ENCODE data around the gene SYTL3.

The SYTL3 gene

DNA sequence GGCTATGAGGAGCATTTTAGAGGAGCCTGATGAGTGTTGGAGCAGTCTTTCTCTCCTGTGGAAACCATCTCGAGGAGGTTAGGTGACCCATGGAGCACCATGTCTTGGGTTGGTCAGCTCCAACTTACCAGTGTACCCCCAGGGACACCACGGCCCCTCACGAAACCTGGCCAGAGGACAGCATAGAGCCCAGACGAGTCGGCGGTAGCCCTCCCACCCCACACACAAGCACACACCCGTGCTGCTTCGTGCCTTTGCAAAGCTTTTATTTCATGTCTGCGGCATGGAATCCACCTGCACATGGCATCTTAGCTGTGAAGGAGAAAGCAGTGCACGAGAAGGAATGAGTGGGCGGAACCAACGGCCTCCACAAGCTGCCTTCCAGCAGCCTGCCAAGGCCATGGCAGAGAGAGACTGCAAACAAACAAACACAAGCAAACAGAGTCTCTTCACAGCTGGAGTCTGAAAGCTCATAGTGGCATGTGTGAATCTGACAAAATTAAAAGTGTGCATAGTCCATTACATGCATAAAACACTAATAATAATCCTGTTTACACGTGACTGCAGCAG, 115.7 kb downstream of the SYTL3 start:
- H3K9me3 ChIP-seq (ENCODE audit: insufficient read depth, low read length): no peaks in the 10 kb centered on the region
- H3K36me3 ChIP-seq (ENCODE audit: insufficient read depth, insufficient read length, low read length): peaks cover 63% of the 10 kb centered on the region
- H3K4me3 ChIP-seq (ENCODE audit: insufficient read length, low read depth): no peak overlapping the region
- no peak for TF ChIP-seq ZNF274 (IDR thresholded peaks at IDR 0.05; ENCODE audit: low read depth, low read length)
- no peak for TF ChIP-seq SUZ12 (IDR thresholded peaks at IDR 0.05; ENCODE audit: extremely low read depth, insufficient read depth, insufficient read length)
- no peak for TF ChIP-seq YY1 (IDR thresholded peaks at IDR 0.05; ENCODE audit: insufficient read depth, insufficient read length)
- DNase-seq (ENCODE audit: low read depth, low spot score): no peak
- H3K9ac ChIP-seq (ENCODE audit: insufficient read length, low read depth): no peak overlapping the region
- H3K27me3 ChIP-seq (ENCODE audit: insufficient read depth, insufficient read length): no peaks in the 10 kb centered on the region
- peaks cover 11% of the 10 kb centered on the region for H3K4me1 ChIP-seq (ENCODE audit: insufficient read depth, insufficient read length)

GRCh38 chr6:158766621-158767455, 117.0 kb downstream of the SYTL3 start:
- TF ChIP-seq ZNF274 (IDR thresholded peaks at IDR 0.05; ENCODE audit: low read depth, low read length) (no peak), SUZ12 (IDR thresholded peaks at IDR 0.05; ENCODE audit: extremely low read depth, insufficient read depth, insufficient read length) (no peak), YY1 (IDR thresholded peaks at IDR 0.05; ENCODE audit: insufficient read depth, insufficient read length) (no peak)
- Histone ChIP-seq H3K4me1 (ENCODE audit: insufficient read depth, insufficient read length) (peaks cover 15% of the 10 kb centered on the region), H3K36me3 (ENCODE audit: insufficient read depth, insufficient read length, low read length) (peaks cover 76% of the 10 kb centered on the region), H3K9ac (ENCODE audit: insufficient read length, low read depth) (no peak overlapping the region), H3K4me3 (ENCODE audit: insufficient read length, low read depth) (no peak overlapping the region), H3K27me3 (ENCODE audit: insufficient read depth, insufficient read length) (no peaks in the 10 kb centered on the region), H3K9me3 (ENCODE audit: insufficient read depth, low read length) (no peaks in the 10 kb centered on the region)
- DNase-seq (ENCODE audit: low read depth, low spot score): no peak

GRCh38 chr6:158767709-158768108, 117.9 kb downstream of the SYTL3 start:
- no peak for TF ChIP-seq ZNF274 (IDR thresholded peaks at IDR 0.05; ENCODE audit: low read depth, low read length)
- H3K27me3 ChIP-seq (ENCODE audit: insufficient read depth, insufficient read length): no peaks in the 10 kb centered on the region
- peaks cover 85% of the 10 kb centered on the region for H3K36me3 ChIP-seq (ENCODE audit: insufficient read depth, insufficient read length, low read length)
- H3K9me3 ChIP-seq (ENCODE audit: insufficient read depth, low read length): no peaks in the 10 kb centered on the region
- H3K9ac ChIP-seq (ENCODE audit: insufficient read length, low read depth): no peak overlapping the region
- H3K4me3 ChIP-seq (ENCODE audit: insufficient read length, low read depth): no peak overlapping the region
- peaks cover 18% of the 10 kb centered on the region for H3K4me1 ChIP-seq (ENCODE audit: insufficient read depth, insufficient read length)
- no peak for DNase-seq (ENCODE audit: low read depth, low spot score)

DNA sequence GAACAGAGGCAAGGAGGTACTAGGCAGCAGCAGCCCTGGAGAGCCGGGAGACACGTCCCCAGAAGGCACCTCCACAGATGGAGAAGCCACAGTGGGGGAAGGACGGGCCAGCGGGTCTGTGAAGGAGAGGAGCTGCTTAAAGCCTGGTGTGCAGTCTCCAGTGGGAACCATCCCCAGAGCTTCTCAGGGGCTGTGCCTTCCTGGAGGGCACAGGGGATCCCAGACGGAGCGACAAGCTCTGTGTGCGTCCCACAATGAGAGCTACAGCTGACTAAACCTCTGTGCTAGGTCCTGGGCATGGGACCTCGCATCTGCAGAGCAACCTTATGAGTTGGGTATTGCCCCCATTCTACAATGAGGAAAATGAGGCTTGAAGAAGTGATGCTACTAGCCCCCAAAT, 118.6 kb downstream of the SYTL3 start:
- peaks cover 92% of the 10 kb centered on the region for H3K36me3 ChIP-seq (ENCODE audit: insufficient read depth, insufficient read length, low read length)
- no peak for TF ChIP-seq YY1 (IDR thresholded peaks at IDR 0.05; ENCODE audit: insufficient read depth, insufficient read length)
- TF ChIP-seq SUZ12 (IDR thresholded peaks at IDR 0.05; ENCODE audit: extremely low read depth, insufficient read depth, insufficient read length): no peak
- no peak for TF ChIP-seq ZNF274 (IDR thresholded peaks at IDR 0.05; ENCODE audit: low read depth, low read length)

DNA sequence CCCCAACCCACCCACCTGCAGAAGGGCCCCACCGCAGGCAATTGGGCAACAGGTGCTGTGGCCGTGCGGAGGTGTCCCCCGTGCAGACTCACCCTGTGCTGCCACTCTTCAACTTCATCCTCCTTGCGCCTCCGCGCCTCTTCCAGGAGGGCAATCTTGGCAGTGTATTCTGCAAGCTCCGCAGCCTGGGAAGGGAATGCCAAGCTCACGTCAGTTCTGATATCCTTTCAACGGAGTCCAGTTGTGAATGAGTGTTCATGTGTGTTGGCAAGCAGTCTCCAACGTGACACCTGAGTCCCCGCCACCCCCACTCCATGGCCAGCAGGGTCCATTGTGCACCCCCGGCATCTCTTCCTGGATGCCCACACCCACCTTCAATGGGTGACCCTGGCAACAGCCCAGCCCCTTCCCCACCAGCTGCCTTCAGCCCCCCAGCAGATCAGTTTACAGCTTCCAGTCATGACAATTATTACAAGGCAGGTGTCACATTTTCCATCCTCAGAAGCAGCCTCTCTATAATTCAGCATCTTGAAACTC, 119.4 kb downstream of the SYTL3 start:
- H3K9me3 ChIP-seq (ENCODE audit: insufficient read depth, low read length): no peaks in the 10 kb centered on the region
- peaks cover 20% of the 10 kb centered on the region for H3K4me1 ChIP-seq (ENCODE audit: insufficient read depth, insufficient read length)
- no peak for TF ChIP-seq SUZ12 (IDR thresholded peaks at IDR 0.05; ENCODE audit: extremely low read depth, insufficient read depth, insufficient read length)
- no peak overlapping the region for H3K4me3 ChIP-seq (ENCODE audit: insufficient read length, low read depth)
- H3K27me3 ChIP-seq (ENCODE audit: insufficient read depth, insufficient read length): no peaks in the 10 kb centered on the region
- H3K36me3 ChIP-seq (ENCODE audit: insufficient read depth, insufficient read length, low read length): peaks cover 98% of the 10 kb centered on the region
- DNase-seq (ENCODE audit: low read depth, low spot score): no peak
- no peak overlapping the region for H3K9ac ChIP-seq (ENCODE audit: insufficient read length, low read depth)

More for the DNA sequence above, 118.6 kb downstream of the SYTL3 start:
- Histone ChIP-seq H3K27me3 (ENCODE audit: insufficient read depth, insufficient read length) (no peaks in the 10 kb centered on the region), H3K9ac (ENCODE audit: insufficient read length, low read depth) (no peak overlapping the region), H3K9me3 (ENCODE audit: insufficient read depth, low read length) (no peaks in the 10 kb centered on the region), H3K4me1 (ENCODE audit: insufficient read depth, insufficient read length) (peaks cover 18% of the 10 kb centered on the region), H3K4me3 (ENCODE audit: insufficient read length, low read depth) (no peak overlapping the region)
- no peak for DNase-seq (ENCODE audit: low read depth, low spot score)

- peaks cover 98% of the 10 kb centered on the region for H3K36me3 ChIP-seq (ENCODE audit: insufficient read depth, insufficient read length, low read length)
- H3K9me3 ChIP-seq (ENCODE audit: insufficient read depth, low read length): no peaks in the 10 kb centered on the region
- no peak for DNase-seq (ENCODE audit: low read depth, low spot score)
- peak overlapping the region; percentile 50 for H3K9ac ChIP-seq (ENCODE audit: insufficient read length, low read depth)
- H3K4me1 ChIP-seq (ENCODE audit: insufficient read depth, insufficient read length): peaks cover 19% of the 10 kb centered on the region
- H3K4me3 ChIP-seq (ENCODE audit: insufficient read length, low read depth): no peak overlapping the region
- no peaks in the 10 kb centered on the region for H3K27me3 ChIP-seq (ENCODE audit: insufficient read depth, insufficient read length)
- TF ChIP-seq SUZ12 (IDR thresholded peaks at IDR 0.05; ENCODE audit: extremely low read depth, insufficient read depth, insufficient read length) (no peak), ZNF274 (IDR thresholded peaks at IDR 0.05; ENCODE audit: low read depth, low read length) (no peak), YY1 (IDR thresholded peaks at IDR 0.05; ENCODE audit: insufficient read depth, insufficient read length) (no peak)
Observed at GRCh38 chr6:158769771-158770432, 120.0 kb downstream of the SYTL3 start.

All from NT2/D1 (cell line).